Measurements from ENCODE around the gene OTUB2.
"Not testable (repeated sequence)": the region's sequence is repeated elsewhere in the genome, so short reads cannot be mapped to it uniquely, and the experiment has no call there.

OTUB2 gene

GRCh38 chr14:94056579-94057308 is 30.6 kb downstream of the OTUB2 start:
- no peaks in the 10 kb centered on the region for H3K9me3 ChIP-seq (ENCODE audit: control insufficient read depth, insufficient read depth, low read length)
- no peaks in the 10 kb centered on the region; the same call in 1 of the 2 replicates for H3K4me1 ChIP-seq (ENCODE audit: control insufficient read depth, insufficient read depth, low read length)
- no peaks in the 10 kb centered on the region; the same call in 1 of the 2 replicates for H3K27me3 ChIP-seq (ENCODE audit: control insufficient read depth, insufficient read depth, low read length)
- peaks cover 33% of the 10 kb centered on the region for H3K36me3 ChIP-seq (ENCODE audit: control insufficient read depth, insufficient read depth, low read length)
- H3K27ac ChIP-seq (ENCODE audit: low read length) = no peak overlapping the region
- no peak overlapping the region for H3K4me3 ChIP-seq (ENCODE audit: low read length)
- no peak for DNase-seq (ENCODE audit: low read depth, low spot score)
- no CpG with 5 or more reads among the region's 6 CpGs for WGBS (ENCODE audit: insufficient coverage, insufficient read length)

GRCh38 chr14:94058128-94058673 is 32.1 kb downstream of the OTUB2 start:
- Histone ChIP-seq H3K4me3 (ENCODE audit: low read length) (no peak overlapping the region), H3K27ac (ENCODE audit: low read length) (no peak overlapping the region), H3K36me3 (ENCODE audit: control insufficient read depth, insufficient read depth, low read length) (peaks cover 34% of the 10 kb centered on the region), H3K9me3 (ENCODE audit: control insufficient read depth, insufficient read depth, low read length) (no peaks in the 10 kb centered on the region), H3K27me3 (ENCODE audit: control insufficient read depth, insufficient read depth, low read length) (no peaks in the 10 kb centered on the region; the same call in 1 of the 2 replicates), H3K4me1 (ENCODE audit: control insufficient read depth, insufficient read depth, low read length) (no peaks in the 10 kb centered on the region)
- no CpG with 5 or more reads among the region's 1 CpG for WGBS (ENCODE audit: insufficient coverage, insufficient read length)
- DNase-seq (ENCODE audit: low read depth, low spot score) = no peak

- H3K9me3 ChIP-seq (ENCODE audit: control insufficient read depth, insufficient read depth, low read length) = no peaks in the 10 kb centered on the region
- no peak overlapping the region for H3K27ac ChIP-seq (ENCODE audit: low read length)
- peaks cover 34% of the 10 kb centered on the region for H3K36me3 ChIP-seq (ENCODE audit: control insufficient read depth, insufficient read depth, low read length)
- no CpG with 5 or more reads among the region's 5 CpGs for WGBS (ENCODE audit: insufficient coverage, insufficient read length)
- H3K27me3 ChIP-seq (ENCODE audit: control insufficient read depth, insufficient read depth, low read length) = no peaks in the 10 kb centered on the region; the same call in 1 of the 2 replicates
- no peak for DNase-seq (ENCODE audit: low read depth, low spot score)
- no peak overlapping the region for H3K4me3 ChIP-seq (ENCODE audit: low read length)
- no peaks in the 10 kb centered on the region for H3K4me1 ChIP-seq (ENCODE audit: control insufficient read depth, insufficient read depth, low read length)
Observed at GRCh38 chr14:94058674-94059138, 32.6 kb downstream of the OTUB2 start.

- Histone ChIP-seq H3K4me1 (ENCODE audit: control insufficient read depth, insufficient read depth, low read length) (no peaks in the 10 kb centered on the region), H3K4me3 (ENCODE audit: low read length) (no peak overlapping the region), H3K27me3 (ENCODE audit: control insufficient read depth, insufficient read depth, low read length) (no peaks in the 10 kb centered on the region; the same call in 1 of the 2 replicates), H3K27ac (ENCODE audit: low read length) (no peak overlapping the region), H3K9me3 (ENCODE audit: control insufficient read depth, insufficient read depth, low read length) (no peaks in the 10 kb centered on the region), H3K36me3 (ENCODE audit: control insufficient read depth, insufficient read depth, low read length) (peaks cover 29% of the 10 kb centered on the region)
- DNase-seq (ENCODE audit: low read depth, low spot score) = no peak
- WGBS (ENCODE audit: insufficient coverage, insufficient read length) = no CpG with 5 or more reads among the region's 5 CpGs
Observed at GRCh38 chr14:94059998-94060397, 33.9 kb downstream of the OTUB2 start.

DNA sequence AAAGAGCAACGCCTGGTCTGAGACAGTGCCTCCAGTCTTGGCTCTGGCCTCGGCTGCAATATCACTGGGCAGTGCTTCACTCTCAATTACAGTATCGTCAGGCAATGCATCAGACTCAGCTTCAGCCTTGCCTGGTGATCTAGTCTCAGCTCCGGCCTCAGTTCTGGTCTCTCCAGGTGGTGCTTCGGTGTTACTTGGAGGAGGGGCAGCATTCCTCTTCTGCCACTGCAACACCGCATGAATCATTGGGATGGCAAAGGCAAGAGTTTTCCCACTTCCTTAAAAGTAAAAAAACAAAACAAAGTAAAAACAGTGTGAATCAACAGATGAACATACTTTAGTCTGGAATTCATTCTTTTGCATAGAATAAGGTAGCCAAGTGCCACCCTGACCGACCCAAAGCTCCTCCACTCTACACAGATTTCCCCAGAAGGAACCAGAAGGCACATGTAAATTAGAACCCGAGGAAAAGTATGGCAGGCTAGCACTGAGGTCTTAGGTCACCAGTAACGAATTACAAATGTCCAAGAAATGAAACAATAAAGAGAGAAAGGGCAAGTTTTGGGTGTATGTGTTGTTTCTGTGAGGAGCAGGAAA is 36.3 kb downstream of the OTUB2 start:
- no peaks in the 10 kb centered on the region for H3K9me3 ChIP-seq (ENCODE audit: control insufficient read depth, insufficient read depth, low read length)
- H3K4me1 ChIP-seq (ENCODE audit: control insufficient read depth, insufficient read depth, low read length) = no peaks in the 10 kb centered on the region; the same call in 1 of the 2 replicates
- WGBS (ENCODE audit: insufficient coverage, insufficient read length) = no CpG with 5 or more reads among the region's 9 CpGs
- no peaks in the 10 kb centered on the region; the same call in 1 of the 2 replicates for H3K27me3 ChIP-seq (ENCODE audit: control insufficient read depth, insufficient read depth, low read length)
- H3K4me3 ChIP-seq (ENCODE audit: low read length) = no peak overlapping the region
- peaks cover 27% of the 10 kb centered on the region for H3K36me3 ChIP-seq (ENCODE audit: control insufficient read depth, insufficient read depth, low read length)
- DNase-seq (ENCODE audit: low read depth, low spot score) = no peak
- H3K27ac ChIP-seq (ENCODE audit: low read length) = no peak overlapping the region

- H3K4me1 ChIP-seq (ENCODE audit: control insufficient read depth, insufficient read depth, low read length) = no peaks in the 10 kb centered on the region; the same call in 1 of the 2 replicates
- H3K27ac ChIP-seq (ENCODE audit: low read length) = no peak overlapping the region
- no peak for DNase-seq (ENCODE audit: low read depth, low spot score)
- no peaks in the 10 kb centered on the region for H3K27me3 ChIP-seq (ENCODE audit: control insufficient read depth, insufficient read depth, low read length)
- peaks cover 4% of the 10 kb centered on the region; the same call in 1 of the 2 replicates for H3K36me3 ChIP-seq (ENCODE audit: control insufficient read depth, insufficient read depth, low read length)
- no peaks in the 10 kb centered on the region for H3K9me3 ChIP-seq (ENCODE audit: control insufficient read depth, insufficient read depth, low read length)
- no CpG with 5 or more reads among the region's 8 CpGs for WGBS (ENCODE audit: insufficient coverage, insufficient read length)
- no peak overlapping the region for H3K4me3 ChIP-seq (ENCODE audit: low read length)
Observed at GRCh38 chr14:94066089-94066676, 40.0 kb downstream of the OTUB2 start.

- H3K9me3 ChIP-seq (ENCODE audit: control insufficient read depth, insufficient read depth, low read length); H3K36me3 ChIP-seq (ENCODE audit: control insufficient read depth, insufficient read depth, low read length); H3K27me3 ChIP-seq (ENCODE audit: control insufficient read depth, insufficient read depth, low read length); H3K4me1 ChIP-seq (ENCODE audit: control insufficient read depth, insufficient read depth, low read length); DNase-seq (ENCODE audit: low read depth, low spot score); H3K27ac ChIP-seq (ENCODE audit: low read length); H3K4me3 ChIP-seq (ENCODE audit: low read length): not testable (repeated sequence)
- no CpG with 5 or more reads among the region's 3 CpGs for WGBS (ENCODE audit: insufficient coverage, insufficient read length)
Observed at GRCh38 chr14:94072076-94072475, 45.9 kb downstream of the OTUB2 start.

DNA sequence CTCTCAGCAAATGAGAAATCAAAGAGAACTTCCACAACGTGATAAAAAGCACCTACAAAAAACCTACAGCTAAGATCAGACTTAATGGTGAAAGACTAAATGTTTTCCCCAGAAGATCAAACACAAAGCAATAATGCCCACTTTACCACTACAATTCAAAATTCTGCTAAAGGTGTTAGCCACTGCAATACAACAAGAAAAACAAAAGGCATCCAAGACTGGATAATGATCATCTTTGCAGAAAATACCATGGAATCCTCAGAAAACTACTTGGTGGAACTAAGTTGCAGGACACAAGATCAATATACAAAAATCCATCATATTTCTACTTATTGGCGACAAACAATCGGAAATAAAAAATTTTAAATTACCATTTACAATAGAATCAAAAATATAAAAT is 48.4 kb downstream of the OTUB2 start:
- H3K4me1 ChIP-seq (ENCODE audit: control insufficient read depth, insufficient read depth, low read length) = 0 out of 2 replicates have a peak, but pooled peaks cover 1% of the 10 kb centered on the region
- H3K4me3 ChIP-seq (ENCODE audit: low read length) = no peak overlapping the region
- peaks cover 7% of the 10 kb centered on the region; the same call in 1 of the 2 replicates for H3K36me3 ChIP-seq (ENCODE audit: control insufficient read depth, insufficient read depth, low read length)
- no peak for DNase-seq (ENCODE audit: low read depth, low spot score)
- 100% methylated on average over 2 of the region's 3 CpGs for WGBS (ENCODE audit: insufficient coverage, insufficient read length)
- H3K9me3 ChIP-seq (ENCODE audit: control insufficient read depth, insufficient read depth, low read length) = no peaks in the 10 kb centered on the region
- H3K27me3 ChIP-seq (ENCODE audit: control insufficient read depth, insufficient read depth, low read length) = no peaks in the 10 kb centered on the region
- no peak overlapping the region for H3K27ac ChIP-seq (ENCODE audit: low read length)

DNA sequence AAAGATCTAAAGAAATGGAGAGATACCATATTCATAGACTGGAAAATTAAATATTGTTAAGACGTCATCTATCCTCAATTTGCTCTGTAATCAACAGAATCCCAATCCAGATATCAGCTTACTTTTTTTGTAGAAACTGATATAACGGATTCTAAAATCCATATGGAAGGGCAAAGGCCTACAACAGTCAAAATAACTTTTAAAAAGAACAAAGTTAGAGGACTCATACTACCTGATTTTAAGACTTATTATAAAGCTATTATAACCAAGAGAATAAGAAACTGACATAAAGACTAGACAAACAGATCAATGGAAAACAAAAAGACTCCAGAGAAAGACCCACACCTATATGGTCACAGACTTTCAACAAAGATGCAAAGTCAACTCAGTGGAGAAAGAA is 48.9 kb downstream of the OTUB2 start:
- H3K4me1 ChIP-seq (ENCODE audit: control insufficient read depth, insufficient read depth, low read length) = 0 out of 2 replicates have a peak, but pooled peaks cover 1% of the 10 kb centered on the region
- H3K27me3 ChIP-seq (ENCODE audit: control insufficient read depth, insufficient read depth, low read length) = no peaks in the 10 kb centered on the region
- H3K36me3 ChIP-seq (ENCODE audit: control insufficient read depth, insufficient read depth, low read length) = peaks cover 7% of the 10 kb centered on the region; the same call in 1 of the 2 replicates
- WGBS (ENCODE audit: insufficient coverage, insufficient read length) = no CpG with 5 or more reads among the region's 2 CpGs
- H3K9me3 ChIP-seq (ENCODE audit: control insufficient read depth, insufficient read depth, low read length) = no peaks in the 10 kb centered on the region
- no peak overlapping the region for H3K4me3 ChIP-seq (ENCODE audit: low read length)
- no peak for DNase-seq (ENCODE audit: low read depth, low spot score)
- no peak overlapping the region for H3K27ac ChIP-seq (ENCODE audit: low read length)

- Histone ChIP-seq H3K9me3 (ENCODE audit: control insufficient read depth, insufficient read depth, low read length) (no peaks in the 10 kb centered on the region), H3K4me1 (ENCODE audit: control insufficient read depth, insufficient read depth, low read length) (0 out of 2 replicates have a peak, but pooled peaks cover 1% of the 10 kb centered on the region), H3K36me3 (ENCODE audit: control insufficient read depth, insufficient read depth, low read length) (peaks cover 7% of the 10 kb centered on the region; the same call in 1 of the 2 replicates), H3K4me3 (ENCODE audit: low read length) (no peak overlapping the region), H3K27ac (ENCODE audit: low read length) (no peak overlapping the region), H3K27me3 (ENCODE audit: control insufficient read depth, insufficient read depth, low read length) (no peaks in the 10 kb centered on the region)
- DNase-seq (ENCODE audit: low read depth, low spot score) = no peak
- WGBS (ENCODE audit: insufficient coverage, insufficient read length) = no CpG with 5 or more reads among the region's 7 CpGs
Observed at GRCh38 chr14:94077111-94077821, 51.1 kb downstream of the OTUB2 start.

All from iPS DF 6.9 (cell line).